Naive thymus-derived CD4-positive, alpha-beta T cell (primary cell): ENCODE measurements around the gene DDX51. TPM values are rescaled to one million over a fixed set of nuclear protein-coding genes. Genes with fewer than 3 reads are reported as not detected.
A peak's percentile ranks its signal among the peaks of the same experiment; 100 is the strongest.

ENCODE experiments used
- ATAC-seq: fragments of 150-1000 bp; cut with Tn5 transposase; 2 replicates; pipeline ENCODE4 v1.10.0; 2021; ENCODE audit warnings: mild to moderate bottlenecking, moderate library complexity
- CTCF ChIA-PET: fragments of 350-600 bp; sonication (Branson Sonifier 250); formaldehyde crosslinking; loops from one replicate; lab custom pipeline; 2021; ENCODE audit warnings: antibody characterized with exemption; lab: Charles Lee
- POLR2A ChIA-PET: fragments of 350-600 bp; sonication (Branson Sonifier 250); formaldehyde crosslinking; loops from one replicate; lab custom pipeline; 2021; ENCODE audit warnings: antibody characterized with exemption, inconsistent platforms; lab: Charles Lee
- DNase-seq, 9 donors: peaks; one replicate each; pipeline versions ENCODE4 v3.0.0 to v3.0.0-alpha.2; 2020 to 2022; ENCODE audit warnings: mixed read lengths in 1 of 9
- H3K27ac ChIP-seq: one replicate; pipeline ENCODE4 v1.7.0; 2013; ENCODE audit warnings: mild to moderate bottlenecking, low read depth, low read length, moderate library complexity
- H3K27me3 ChIP-seq, 2 donors: one replicate each; pipeline ENCODE4 v1.7.0; 2013; ENCODE audit warnings: low read length in 2 of 2, mild to moderate bottlenecking in 2 of 2, moderate library complexity in 2 of 2; ENCODE audit not compliant: control insufficient read depth in 2 of 2, insufficient read depth in 2 of 2
- H3K36me3 ChIP-seq, 3 experiments: 1 replicate in 2 of 3; 2 replicates in 1 of 3; pipeline ENCODE4 v1.7.0; 2013; ENCODE audit warnings: low read length in 3 of 3, mild to moderate bottlenecking in 3 of 3, moderate library complexity in 1 of 3; ENCODE audit not compliant: insufficient read depth in 3 of 3, control insufficient read depth in 2 of 3
- H3K4me1 ChIP-seq, 2 donors: one replicate each; pipeline ENCODE4 v1.7.0; 2013; ENCODE audit warnings: low read length in 2 of 2, mild to moderate bottlenecking in 2 of 2, moderate library complexity in 1 of 2; ENCODE audit not compliant: control insufficient read depth in 2 of 2, insufficient read depth in 2 of 2
- H3K4me3 ChIP-seq: 2 replicates; pipeline ENCODE4 v1.7.0; 2013; ENCODE audit warnings: mild to moderate bottlenecking, low read length
- H3K9me3 ChIP-seq, 3 experiments: 1 replicate in 2 of 3; 2 replicates in 1 of 3; pipeline ENCODE4 v1.7.0; 2013; ENCODE audit warnings: low read length in 3 of 3; ENCODE audit not compliant: control insufficient read depth in 2 of 3
- H3K27ac Mint-ChIP-seq, 9 donors: one replicate each; pipeline ENCODE4 v1.8.0; 2020 to 2022; ENCODE audit warnings: mixed read lengths in 9 of 9, mild to moderate bottlenecking in 8 of 9, moderate library complexity in 5 of 9, inconsistent platforms in 2 of 9
- H3K27me3 Mint-ChIP-seq, 5 donors: one replicate each; pipeline ENCODE4 v1.8.0; 2021 to 2022; ENCODE audit warnings: mixed read lengths in 5 of 5, mild to moderate bottlenecking in 1 of 5
- H3K36me3 Mint-ChIP-seq, 5 donors: one replicate each; pipeline ENCODE4 v1.8.0; 2020 to 2022; ENCODE audit warnings: mixed read lengths in 5 of 5, mild to moderate bottlenecking in 3 of 5, inconsistent platforms in 1 of 5
- H3K4me1 Mint-ChIP-seq, 7 donors: one replicate each; pipeline ENCODE4 v1.8.0; 2020 to 2022; ENCODE audit warnings: mixed read lengths in 7 of 7, mild to moderate bottlenecking in 3 of 7, inconsistent platforms in 1 of 7
- H3K4me3 Mint-ChIP-seq, 10 donors: one replicate each; pipeline ENCODE4 v1.8.0; 2020 to 2022; ENCODE audit warnings: mild to moderate bottlenecking in 10 of 10, mixed read lengths in 10 of 10, moderate library complexity in 6 of 10, inconsistent platforms in 2 of 10
- H3K9me3 Mint-ChIP-seq, 11 donors: one replicate each; pipeline ENCODE4 v1.8.0; 2020 to 2022; ENCODE audit warnings: mixed read lengths in 11 of 11, mild to moderate bottlenecking in 4 of 11, inconsistent platforms in 1 of 11, moderate library complexity in 1 of 11
- intact Hi-C, 2 donors: fragments of 100-400 bp; cut with micrococcal nuclease; formaldehyde crosslinking; loops; one replicate each; pipeline ENCODE4 v1.15.1; 2023
- polyA plus RNA-seq, 2 donors: library from polyadenylated mRNA; unstranded; fragments of 300-500 nt; fragmentation: Illumina TruSeq; gene quantifications; one replicate each; pipeline ENCODE4 v1.2.3, GENCODE V29; 2021
- total RNA-seq, 6 experiments: library from RNA in 5 of 6; stranded (reverse) in 5 of 6; gene quantifications; 1 replicate in 5 of 6; 2 replicates in 1 of 6; pipeline ENCODE4 v1.2.3 and lab custom pipeline; 2021 to 2026

Gene DDX51
- total and polyA plus RNA-seq, 7 experiments from 2014 or later = 8.8 to 54.8 (median 49.5) TPM

GRCh38 chr12:132155771-132156572 is 11.9 kb upstream of the DDX51 start:
- ChIA-PET POLR2A (no interaction called here), CTCF (interaction anchor here (1.2 kb wide), 1 partner anchor 23 kb away, joined by 4 read pairs; no protein-coding TSS in a partner anchor)
- Mint-ChIP-seq H3K27me3 (no peaks in the 10 kb centered on the region), H3K4me1 (peaks cover 0 to 4% (median 2%) of the 10 kb centered on the region in 7 donors), H3K36me3 (no peaks in the 10 kb centered on the region), H3K4me3 (no peak overlapping the region), H3K9me3 (no peaks in the 10 kb centered on the region), H3K27ac (no peak overlapping the region)
- no peak for ATAC-seq
- peaks cover 0 to 47% (median 0%) of the 10 kb centered on the region in 3 experiments for H3K36me3 ChIP-seq
- no peak overlapping the region for H3K27ac ChIP-seq
- no peak overlapping the region for H3K4me3 ChIP-seq
- peaks cover 0 to 4% of the 10 kb centered on the region in 2 donors for H3K4me1 ChIP-seq
- no peaks in the 10 kb centered on the region for H3K27me3 ChIP-seq
- H3K9me3 ChIP-seq = no peaks in the 10 kb centered on the region
- DNase-seq = peak in 1 of 9 donors; percentile 3
- intact Hi-C loops = loop anchor here in 1 of 2 donors (2.0 kb wide), 2 partner anchors 367 to 405 kb away; no protein-coding TSS in a partner anchor

GRCh38 chr12:132154941-132155770 is 11.0 kb upstream of the DDX51 start:
- Mint-ChIP-seq H3K4me1 (peaks cover 0 to 4% (median 1%) of the 10 kb centered on the region in 7 donors), H3K27me3 (no peaks in the 10 kb centered on the region), H3K9me3 (no peaks in the 10 kb centered on the region), H3K27ac (no peak overlapping the region), H3K4me3 (no peak overlapping the region), H3K36me3 (no peaks in the 10 kb centered on the region)
- Histone ChIP-seq H3K4me1 (peaks cover 0 to 4% of the 10 kb centered on the region in 2 donors), H3K36me3 (peaks cover 0 to 51% (median 0%) of the 10 kb centered on the region in 3 experiments), H3K27ac (no peak overlapping the region), H3K27me3 (no peaks in the 10 kb centered on the region), H3K4me3 (no peak overlapping the region), H3K9me3 (no peaks in the 10 kb centered on the region)
- intact Hi-C loops = loop anchor here (1.0 to 5.0 kb wide), 10 partner anchors 34 to 462 kb away; partner anchors contain the start of gene P2RX2 (in 1 of the 2)
- DNase-seq (peak in 1 of 9 donors; percentile 12), ATAC-seq (no peak)
- CTCF ChIA-PET = interaction anchor here (1.0 to 1.2 kb wide), 2 partner anchors 24 to 64 kb away, joined by 3 to 4 read pairs; no protein-coding TSS in a partner anchor
- POLR2A ChIA-PET = no interaction called here

- no peak overlapping the region for H3K27ac ChIP-seq
- no peak overlapping the region for H3K4me3 ChIP-seq
- ATAC-seq = peak; percentile 2
- H3K4me1 Mint-ChIP-seq = peaks cover 0 to 4% (median 0%) of the 10 kb centered on the region in 7 donors
- H3K9me3 Mint-ChIP-seq = no peaks in the 10 kb centered on the region
- peak overlapping the region in 2 of 9 donors; percentile 64 to 78 for H3K27ac Mint-ChIP-seq
- peaks cover 0 to 55% (median 0%) of the 10 kb centered on the region in 3 experiments for H3K36me3 ChIP-seq
- no peaks in the 10 kb centered on the region for H3K36me3 Mint-ChIP-seq
- POLR2A ChIA-PET = interaction anchor here (0.9 to 1.5 kb wide), 3 partner anchors 31 to 42 kb away, joined by 3 to 9 read pairs (median 5); no protein-coding TSS in a partner anchor
- no peaks in the 10 kb centered on the region for H3K9me3 ChIP-seq
- H3K27me3 ChIP-seq = no peaks in the 10 kb centered on the region
- peak overlapping the region in 3 of 10 donors; percentile 9 to 74 (median 54) for H3K4me3 Mint-ChIP-seq
- peaks cover 0 to 4% of the 10 kb centered on the region in 2 donors for H3K4me1 ChIP-seq
- DNase-seq = no peak
- CTCF ChIA-PET = interaction anchor here (0.6 to 1.4 kb wide), 19 partner anchors 9 to 458 kb away, joined by 3 to 16 read pairs (median 4); partner anchors contain the start of gene NOC4L
- H3K27me3 Mint-ChIP-seq = no peaks in the 10 kb centered on the region
- intact Hi-C loops = loop anchor here (1.0 to 5.0 kb wide), 10 partner anchors 35 to 463 kb away; partner anchors contain the start of gene P2RX2 (in 1 of the 2)
Measured at GRCh38 chr12:132154341-132154761, 10.2 kb upstream of the DDX51 start.

GRCh38 chr12:132153501-132154340 is 9.6 kb upstream of the DDX51 start:
- ATAC-seq = peak; percentile 93
- peaks cover 0 to 4% (median 0%) of the 10 kb centered on the region in 7 donors for H3K4me1 Mint-ChIP-seq
- H3K4me3 ChIP-seq = no peak overlapping the region

GRCh38 chr12:132152953-132153352 is 8.8 kb upstream of the DDX51 start:
- Mint-ChIP-seq H3K4me3 (no peak overlapping the region), H3K9me3 (no peaks in the 10 kb centered on the region), H3K27ac (no peak overlapping the region), H3K36me3 (peaks cover 0 to 2% (median 0%) of the 10 kb centered on the region in 5 donors), H3K4me1 (peaks cover 0 to 4% (median 0%) of the 10 kb centered on the region in 7 donors), H3K27me3 (no peaks in the 10 kb centered on the region)
- Histone ChIP-seq H3K9me3 (no peaks in the 10 kb centered on the region), H3K4me3 (no peak overlapping the region), H3K36me3 (peaks cover 0 to 55% (median 0%) of the 10 kb centered on the region in 3 experiments), H3K27me3 (no peaks in the 10 kb centered on the region), H3K4me1 (peaks cover 0 to 4% of the 10 kb centered on the region in 2 donors), H3K27ac (no peak overlapping the region)
- DNase-seq (no peak), ATAC-seq (no peak)
- ChIA-PET CTCF (interaction anchor here (0.6 to 1.4 kb wide), 6 partner anchors 36 to 496 kb away, joined by 3 to 5 read pairs (median 4); no protein-coding TSS in a partner anchor), POLR2A (interaction anchor here (0.8 to 1.5 kb wide), 3 partner anchors 37 to 66 kb away, joined by 3 to 9 read pairs (median 4); no protein-coding TSS in a partner anchor)
- intact Hi-C loops = loop anchor here (5.0 kb wide), 3 partner anchors 109 to 464 kb away; partner anchors contain the start of gene P2RX2 (in 1 of the 2)

More at GRCh38 chr12:132153501-132154340, 9.6 kb upstream of the DDX51 start:
- H3K36me3 ChIP-seq = peaks cover 0 to 55% (median 0%) of the 10 kb centered on the region in 3 experiments
- intact Hi-C loops = loop anchor here (1.0 to 5.0 kb wide), 10 partner anchors 36 to 464 kb away; partner anchors contain the start of gene P2RX2 (in 1 of the 2)
- Mint-ChIP-seq H3K9me3 (no peaks in the 10 kb centered on the region), H3K36me3 (no peaks in the 10 kb centered on the region), H3K27ac (peak overlapping the region in 2 of 9 donors; percentile 38 to 64), H3K27me3 (no peaks in the 10 kb centered on the region), H3K4me3 (peak overlapping the region in 5 of 10 donors; percentile 9 to 74 (median 54))
- DNase-seq = peak; percentile 63 to 82 (median 76)
- H3K4me1 ChIP-seq = peaks cover 0 to 4% of the 10 kb centered on the region in 2 donors
- POLR2A ChIA-PET = interaction anchor here (0.6 to 1.5 kb wide), 5 partner anchors 32 to 922 kb away, joined by 3 to 9 read pairs (median 4); no protein-coding TSS in a partner anchor
- no peak overlapping the region for H3K27ac ChIP-seq
- no peaks in the 10 kb centered on the region for H3K27me3 ChIP-seq
- H3K9me3 ChIP-seq = no peaks in the 10 kb centered on the region
- CTCF ChIA-PET = interaction anchor here (0.6 to 1.4 kb wide), 23 partner anchors 9 to 463 kb away, joined by 3 to 16 read pairs (median 4); partner anchors contain the start of gene NOC4L
